Gastroesophageal sphincter (tissue), 4 donors: ENCODE measurements around the gene GALNT18. TPM values are rescaled to one million over a fixed set of nuclear protein-coding genes. Genes with fewer than 3 reads are reported as not detected.

Experiments
- ATAC-seq: fragments of 150-250 bp; one replicate; pipeline ENCODE4 v1.9.1; 2016; ENCODE audit warnings: mild to moderate bottlenecking, moderate library complexity
- H3K27ac ChIP-seq, 4 donors: fragments of 200-600 bp; sonication (generic) in 3 of 4; 1 replicate in 3 of 4; 2 replicates in 1 of 4; pipeline ENCODE4 v1.5.1; 2016 to 2019
- H3K27me3 ChIP-seq: fragments of 200-600 bp; sonication (generic); one replicate; pipeline ENCODE4 v1.5.1; 2019
- H3K36me3 ChIP-seq, 2 donors: fragments of 200-600 bp; sonication (generic); one replicate each; pipeline ENCODE4 v1.5.1; 2019; ENCODE audit warnings: control low read depth in 1 of 2
- H3K4me1 ChIP-seq, 3 donors: fragments of 200-600 bp; sonication (generic); 1 replicate in 2 of 3; 2 replicates in 1 of 3; pipeline ENCODE4 v1.5.1; 2016 to 2019; ENCODE audit warnings: control low read depth in 2 of 3
- H3K4me3 ChIP-seq, 2 donors: fragments of 200-600 bp; sonication (generic); one replicate each; pipeline ENCODE4 v1.5.1; 2019; ENCODE audit warnings: mild to moderate bottlenecking in 1 of 2, moderate library complexity in 1 of 2
- H3K9me3 ChIP-seq, 3 donors: fragments of 200-600 bp; sonication (generic); one replicate each; pipeline ENCODE4 v1.5.1; 2017 to 2019; ENCODE audit warnings: control low read depth in 2 of 3
- CTCF ChIP-seq, 4 experiments: fragments of 200-600 bp in 2 of 4; fragments of 450-650 bp in 2 of 4; sonication (generic) in 1 of 4; IDR thresholded peaks; one replicate each; pipeline ENCODE4 v1.5.1; 2017 to 2019; ENCODE audit warnings: antibody characterized with exemption in 4 of 4, mild to moderate bottlenecking in 2 of 4, moderate library complexity in 2 of 4
- EP300 ChIP-seq: sonication (generic); formaldehyde crosslinking; IDR thresholded peaks from one replicate; pipeline ENCODE4 v1.6.1; 2017; ENCODE audit warnings: antibody characterized with exemption, mild to moderate bottlenecking
- POLR2A ChIP-seq, 2 donors: fragments of 450-650 bp; IDR thresholded peaks; one replicate each; pipeline ENCODE4 v1.6.1; 2017; ENCODE audit warnings: antibody characterized with exemption in 2 of 2, mild to moderate bottlenecking in 2 of 2, moderate library complexity in 1 of 2
- POLR2AphosphoS5 ChIP-seq: sonication (generic); formaldehyde crosslinking; IDR thresholded peaks from one replicate; pipeline ENCODE4 v1.6.1; 2017; ENCODE audit warnings: antibody characterized with exemption
- WGBS, 2 donors: methylation state at CpG; one replicate each; pipeline ENCODE4 v1.1.5; 2018; ENCODE audit warnings: low coverage in 1 of 2; 5-methylcytosine and 5-hydroxymethylcytosine counted together
- total RNA-seq, 4 donors: library from RNA; depleted of rRNA; stranded (reverse); fragments of >200 nt; gene quantifications; one replicate each; pipeline ENCODE4 v1.1.0, GENCODE V29; 2016

The GALNT18 gene
- total RNA-seq, 4 donors from 2014 or later: 16.0 to 65.6 (median 35.2) TPM

- Histone ChIP-seq H3K36me3 (peaks cover 0 to 1% of the 10 kb centered on the region in 2 donors), H3K4me3 (no peak overlapping the region), H3K9me3 (no peaks in the 10 kb centered on the region), H3K27me3 (no peaks in the 10 kb centered on the region), H3K27ac (no peak overlapping the region), H3K4me1 (no peaks in the 10 kb centered on the region)
- no peak for TF ChIP-seq EP300
- no peak for TF ChIP-seq CTCF (IDR thresholded peaks at IDR 0.05)
- TF ChIP-seq POLR2AphosphoS5: no peak
- TF ChIP-seq POLR2A (IDR thresholded peaks at IDR 0.05): no peak
- WGBS, 2 donors: 97 to 100% methylated on average over 1 to 2 of the region's 2 CpGs
- ATAC-seq: no peak
Observed at GRCh38 chr11:11383995-11384394, 237.8 kb downstream of the GALNT18 start.

GRCh38 chr11:11382858-11383532, 238.8 kb downstream of the GALNT18 start:
- H3K4me3 ChIP-seq: no peak overlapping the region
- H3K27ac ChIP-seq: no peak overlapping the region
- H3K36me3 ChIP-seq: peaks cover 0 to 11% of the 10 kb centered on the region in 2 donors
- WGBS, 2 donors: 89% methylated on average over 3 of the region's 7 CpGs
- TF ChIP-seq CTCF (IDR thresholded peaks at IDR 0.05) (no peak), POLR2A (IDR thresholded peaks at IDR 0.05) (no peak), EP300 (no peak), POLR2AphosphoS5 (no peak)
- H3K9me3 ChIP-seq: no peaks in the 10 kb centered on the region
- H3K4me1 ChIP-seq: no peaks in the 10 kb centered on the region
- no peak for ATAC-seq
- no peaks in the 10 kb centered on the region for H3K27me3 ChIP-seq

GRCh38 chr11:11381471-11382105, 240.2 kb downstream of the GALNT18 start:
- Histone ChIP-seq H3K27ac (no peak overlapping the region), H3K27me3 (no peaks in the 10 kb centered on the region), H3K4me3 (no peak overlapping the region), H3K4me1 (no peaks in the 10 kb centered on the region), H3K36me3 (peaks cover 0 to 25% of the 10 kb centered on the region in 2 donors), H3K9me3 (no peaks in the 10 kb centered on the region)
- 57 to 100% methylated on average over 1 to 2 of the region's 6 CpGs for WGBS, 2 donors
- no peak for ATAC-seq
- TF ChIP-seq POLR2AphosphoS5 (no peak), CTCF (IDR thresholded peaks at IDR 0.05) (no peak), POLR2A (IDR thresholded peaks at IDR 0.05) (no peak), EP300 (no peak)

DNA sequence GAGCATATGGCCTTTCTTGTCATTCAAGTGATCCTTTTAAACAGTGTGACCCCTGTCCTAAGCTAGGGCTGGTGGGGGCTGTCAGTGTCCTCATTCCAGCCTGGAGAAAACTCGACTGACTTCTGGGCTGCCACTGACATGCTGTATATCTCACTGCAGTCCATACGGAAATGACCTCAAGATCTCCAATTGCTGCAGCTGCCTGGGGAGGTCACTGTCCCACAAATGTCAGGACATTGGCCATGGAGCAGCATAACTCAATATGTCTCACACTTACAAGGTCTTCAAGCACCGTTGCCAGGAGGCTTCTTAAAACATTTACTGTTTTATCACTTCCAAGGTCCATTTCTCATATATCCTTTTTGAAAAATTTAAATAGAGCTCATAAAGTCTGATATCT, 240.9 kb downstream of the GALNT18 start:
- Histone ChIP-seq H3K27ac (no peak overlapping the region), H3K27me3 (no peaks in the 10 kb centered on the region), H3K36me3 (peaks cover 0 to 32% of the 10 kb centered on the region in 2 donors), H3K9me3 (no peaks in the 10 kb centered on the region), H3K4me1 (no peaks in the 10 kb centered on the region), H3K4me3 (no peak overlapping the region)
- TF ChIP-seq POLR2A (IDR thresholded peaks at IDR 0.05) (no peak), EP300 (no peak), POLR2AphosphoS5 (no peak)
- WGBS, 2 donors: 58 to 72% methylated on average over 3 of the region's 3 CpGs
- no peak for ATAC-seq

DNA sequence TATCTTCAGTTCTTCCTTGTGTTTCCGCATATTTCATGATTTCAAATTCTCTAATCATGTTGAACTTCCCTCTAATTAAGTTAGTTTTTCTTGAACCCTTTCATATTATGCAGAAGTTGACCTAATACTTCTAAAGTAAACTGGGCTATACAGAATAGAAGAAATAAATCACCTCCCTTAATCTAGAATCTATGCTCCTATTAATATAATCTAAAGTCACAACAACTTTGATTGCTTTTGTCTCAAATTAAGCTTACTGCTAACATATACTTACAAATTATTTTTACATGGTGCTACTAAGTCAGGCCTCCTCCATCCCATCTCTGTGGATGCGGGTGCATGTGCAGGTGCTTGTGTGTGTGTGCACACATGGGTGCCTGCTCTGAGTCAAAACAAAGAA, 241.5 kb downstream of the GALNT18 start:
- H3K27ac ChIP-seq: no peak overlapping the region
- no peaks in the 10 kb centered on the region for H3K27me3 ChIP-seq
- H3K9me3 ChIP-seq: no peaks in the 10 kb centered on the region
- no peak for ATAC-seq
- TF ChIP-seq POLR2A (IDR thresholded peaks at IDR 0.05) (no peak), CTCF (IDR thresholded peaks at IDR 0.05) (no peak), EP300 (no peak), POLR2AphosphoS5 (no peak)
- 86 to 100% methylated on average over 1 to 2 of the region's 2 CpGs for WGBS, 2 donors
- no peak overlapping the region for H3K4me3 ChIP-seq
- peaks cover 0 to 38% of the 10 kb centered on the region in 2 donors for H3K36me3 ChIP-seq
- H3K4me1 ChIP-seq: no peaks in the 10 kb centered on the region
